Esophagus muscularis mucosa (tissue), 4 donors: ENCODE measurements around the gene PCDH19. TPM values are rescaled to one million over a fixed set of nuclear protein-coding genes. Genes with fewer than 3 reads are reported as not detected.

ENCODE experiments used
- DNase-seq: peaks from one replicate; pipeline ENCODE4 v3.0.0-alpha.2; 2017; ENCODE audit errors: extremely low spot score
- H3K27ac ChIP-seq, 4 donors: fragments of 200-600 bp; sonication (generic); replicated peaks in 1 of 4; 1 replicate in 3 of 4; 2 replicates in 1 of 4; pipeline ENCODE4 v1.5.1; 2016 to 2019; ENCODE audit warnings: mild to moderate bottlenecking in 1 of 4
- H3K27me3 ChIP-seq, 4 donors: fragments of 200-600 bp; sonication (generic); one replicate each; pipeline versions ENCODE4 v1.5.1 to v1.6.0; 2016 to 2019
- H3K36me3 ChIP-seq, 4 donors: fragments of 200-600 bp; sonication (generic); one replicate each; pipeline ENCODE4 v1.5.1; 2016 to 2019
- H3K4me1 ChIP-seq, 4 donors: fragments of 200-600 bp; sonication (generic); one replicate each; pipeline ENCODE4 v1.5.1; 2016 to 2019
- H3K4me3 ChIP-seq, 4 donors: fragments of 200-600 bp; sonication (generic); 1 replicate in 2 of 4; 2 replicates in 2 of 4; pipeline ENCODE4 v1.5.1; 2016 to 2019; ENCODE audit warnings: mild to moderate bottlenecking in 4 of 4, moderate library complexity in 1 of 4
- H3K9me3 ChIP-seq, 4 donors: fragments of 200-600 bp; sonication (generic); 1 replicate in 3 of 4; 2 replicates in 1 of 4; pipeline ENCODE4 v1.5.1; 2016 to 2019
- EP300 ChIP-seq: sonication (generic); formaldehyde crosslinking; IDR thresholded peaks from one replicate; pipeline ENCODE4 v1.6.1; 2017; ENCODE audit warnings: antibody characterized with exemption
- POLR2A ChIP-seq: fragments of 450-650 bp; IDR thresholded peaks from one replicate; pipeline ENCODE4 v1.6.1; 2017; ENCODE audit warnings: antibody characterized with exemption, moderate library complexity, mild to moderate bottlenecking, low read depth
- POLR2AphosphoS5 ChIP-seq, 2 donors: sonication (generic); formaldehyde crosslinking; IDR thresholded peaks; one replicate each; pipeline ENCODE4 v1.6.1; 2017; ENCODE audit warnings: antibody characterized with exemption in 2 of 2
- WGBS: methylation state at CpG from one replicate; pipeline ENCODE4 v1.1.5; 2018; 5-methylcytosine and 5-hydroxymethylcytosine counted together
- intact Hi-C: fragments of 100-400 bp; cut with DNase I; formaldehyde crosslinking; loops from one replicate; pipeline ENCODE4 v1.15.1; 2023
- total RNA-seq, 4 donors: library from RNA; depleted of rRNA; stranded (reverse); fragments of >200 nt; gene quantifications; one replicate each; pipeline versions ENCODE4 v1.1.0 to v1.2.1, GENCODE V29; 2016
- TF ChIP-seq, protein P1 (sequence below), 3 experiments: fragments of 200-600 bp in 2 of 3; fragments of 450-650 bp in 1 of 3; sonication (generic) in 2 of 3; IDR thresholded peaks; one replicate each; pipeline ENCODE4 v1.5.1; 2017 to 2019; ENCODE audit warnings: antibody characterized with exemption in 3 of 3, mild to moderate bottlenecking in 2 of 3, moderate library complexity in 1 of 3

The PCDH19 gene
- total RNA-seq, 4 donors from 2014 or later = 1.2 to 3.8 (median 2.2) TPM

DNA sequence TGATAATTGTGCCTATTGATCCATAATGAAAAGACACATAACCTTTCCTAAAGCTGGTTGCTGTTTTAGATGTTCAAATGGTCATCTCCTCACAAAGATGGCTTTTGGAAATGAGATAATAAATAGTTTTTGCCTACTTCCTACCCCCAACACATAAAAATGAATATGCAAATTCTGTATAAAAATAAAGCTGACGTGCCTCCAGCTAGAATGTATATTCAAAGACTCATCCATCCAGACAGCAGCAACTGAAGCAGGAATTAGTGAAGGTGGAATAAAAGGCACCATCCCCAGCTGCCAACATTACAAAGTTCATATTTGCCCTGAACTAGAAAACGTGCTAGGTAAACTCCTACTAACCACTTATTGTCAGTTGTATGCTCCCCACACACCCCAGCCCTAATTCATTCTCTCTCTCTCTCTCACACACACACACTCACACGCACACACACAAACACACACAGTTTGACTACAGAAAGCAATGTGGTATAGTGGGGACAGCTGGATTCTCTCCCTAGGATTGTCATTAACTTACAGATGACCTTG lies 53.6 kb downstream of the PCDH19 start:
- Histone ChIP-seq H3K36me3 (no peaks in the 10 kb centered on the region), H3K4me3 (no peak overlapping the region), H3K9me3 (no peaks in the 10 kb centered on the region), H3K4me1 (no peaks in the 10 kb centered on the region), H3K27me3 (no peaks in the 10 kb centered on the region), H3K27ac (no peak overlapping the region)
- DNase-seq = no peak
- TF ChIP-seq, protein P1, sequence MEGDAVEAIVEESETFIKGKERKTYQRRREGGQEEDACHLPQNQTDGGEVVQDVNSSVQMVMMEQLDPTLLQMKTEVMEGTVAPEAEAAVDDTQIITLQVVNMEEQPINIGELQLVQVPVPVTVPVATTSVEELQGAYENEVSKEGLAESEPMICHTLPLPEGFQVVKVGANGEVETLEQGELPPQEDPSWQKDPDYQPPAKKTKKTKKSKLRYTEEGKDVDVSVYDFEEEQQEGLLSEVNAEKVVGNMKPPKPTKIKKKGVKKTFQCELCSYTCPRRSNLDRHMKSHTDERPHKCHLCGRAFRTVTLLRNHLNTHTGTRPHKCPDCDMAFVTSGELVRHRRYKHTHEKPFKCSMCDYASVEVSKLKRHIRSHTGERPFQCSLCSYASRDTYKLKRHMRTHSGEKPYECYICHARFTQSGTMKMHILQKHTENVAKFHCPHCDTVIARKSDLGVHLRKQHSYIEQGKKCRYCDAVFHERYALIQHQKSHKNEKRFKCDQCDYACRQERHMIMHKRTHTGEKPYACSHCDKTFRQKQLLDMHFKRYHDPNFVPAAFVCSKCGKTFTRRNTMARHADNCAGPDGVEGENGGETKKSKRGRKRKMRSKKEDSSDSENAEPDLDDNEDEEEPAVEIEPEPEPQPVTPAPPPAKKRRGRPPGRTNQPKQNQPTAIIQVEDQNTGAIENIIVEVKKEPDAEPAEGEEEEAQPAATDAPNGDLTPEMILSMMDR (IDR thresholded peaks at IDR 0.05) = no peak
- TF ChIP-seq EP300 (no peak), POLR2A (no peak), POLR2AphosphoS5 (IDR thresholded peaks at IDR 0.05) (no peak)
- WGBS = 53% methylated on average over 3 of the region's 3 CpGs
- intact Hi-C loops = no loop called here

DNA sequence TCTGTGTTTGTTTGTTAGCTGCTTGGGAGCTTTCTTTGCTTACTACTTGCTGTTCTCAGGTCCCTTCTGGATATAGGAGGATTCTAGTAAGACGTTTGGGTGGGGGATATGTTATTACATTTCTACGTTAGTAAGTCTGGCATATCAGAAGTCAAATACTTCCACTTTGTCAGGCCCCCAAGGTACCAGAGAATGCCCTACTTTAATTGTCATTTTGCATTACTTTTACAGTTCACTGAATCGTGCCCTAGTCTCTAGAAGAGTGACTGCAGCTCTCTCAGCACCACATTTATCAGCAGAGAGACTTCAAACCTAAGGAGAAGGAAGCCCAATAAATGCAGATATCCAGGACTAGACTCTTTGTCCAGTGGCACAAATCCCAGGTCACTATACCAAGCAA lies 54.4 kb downstream of the PCDH19 start:
- Histone ChIP-seq H3K9me3 (no peaks in the 10 kb centered on the region), H3K4me3 (no peak overlapping the region), H3K4me1 (no peaks in the 10 kb centered on the region), H3K36me3 (no peaks in the 10 kb centered on the region), H3K27me3 (no peaks in the 10 kb centered on the region), H3K27ac (no peak overlapping the region)
- TF ChIP-seq POLR2A (no peak), POLR2AphosphoS5 (IDR thresholded peaks at IDR 0.05) (no peak), EP300 (no peak)
- TF ChIP-seq, protein P1 (IDR thresholded peaks at IDR 0.05) = no peak
- intact Hi-C loops = no loop called here
- WGBS = 62% methylated on average over 3 of the region's 3 CpGs
- DNase-seq = no peak

DNA sequence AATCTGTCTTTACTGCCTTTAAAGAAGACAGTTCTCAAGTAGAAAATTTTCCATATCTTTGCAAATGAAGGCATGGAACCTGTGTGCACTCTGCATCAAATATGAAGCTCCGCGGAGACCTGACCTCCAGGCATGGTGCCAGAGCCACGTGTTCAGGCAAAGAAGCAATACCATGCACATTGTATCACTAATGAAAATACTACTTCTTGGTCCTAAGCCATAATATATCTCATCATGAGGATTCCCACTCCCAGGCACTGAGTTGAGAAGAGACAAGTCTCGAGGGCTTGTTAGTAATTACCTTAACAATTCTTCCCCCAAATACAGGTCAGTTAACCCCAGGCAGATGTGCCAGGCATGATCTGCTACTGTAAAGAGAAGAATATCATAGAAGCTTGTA lies 56.7 kb downstream of the PCDH19 start:
- no peaks in the 10 kb centered on the region for H3K4me1 ChIP-seq
- 41% methylated on average over 4 of the region's 4 CpGs for WGBS
- H3K4me3 ChIP-seq = no peak overlapping the region
- intact Hi-C loops = no loop called here
- DNase-seq = no peak
- H3K9me3 ChIP-seq = no peaks in the 10 kb centered on the region
- H3K27me3 ChIP-seq = no peaks in the 10 kb centered on the region
- TF ChIP-seq, protein P1 (IDR thresholded peaks at IDR 0.05) = no peak
- no peak for TF ChIP-seq POLR2A
- no peak for TF ChIP-seq POLR2AphosphoS5 (IDR thresholded peaks at IDR 0.05)
- no peak for TF ChIP-seq EP300
- H3K36me3 ChIP-seq = no peaks in the 10 kb centered on the region
- H3K27ac ChIP-seq = no peak overlapping the region

DNA sequence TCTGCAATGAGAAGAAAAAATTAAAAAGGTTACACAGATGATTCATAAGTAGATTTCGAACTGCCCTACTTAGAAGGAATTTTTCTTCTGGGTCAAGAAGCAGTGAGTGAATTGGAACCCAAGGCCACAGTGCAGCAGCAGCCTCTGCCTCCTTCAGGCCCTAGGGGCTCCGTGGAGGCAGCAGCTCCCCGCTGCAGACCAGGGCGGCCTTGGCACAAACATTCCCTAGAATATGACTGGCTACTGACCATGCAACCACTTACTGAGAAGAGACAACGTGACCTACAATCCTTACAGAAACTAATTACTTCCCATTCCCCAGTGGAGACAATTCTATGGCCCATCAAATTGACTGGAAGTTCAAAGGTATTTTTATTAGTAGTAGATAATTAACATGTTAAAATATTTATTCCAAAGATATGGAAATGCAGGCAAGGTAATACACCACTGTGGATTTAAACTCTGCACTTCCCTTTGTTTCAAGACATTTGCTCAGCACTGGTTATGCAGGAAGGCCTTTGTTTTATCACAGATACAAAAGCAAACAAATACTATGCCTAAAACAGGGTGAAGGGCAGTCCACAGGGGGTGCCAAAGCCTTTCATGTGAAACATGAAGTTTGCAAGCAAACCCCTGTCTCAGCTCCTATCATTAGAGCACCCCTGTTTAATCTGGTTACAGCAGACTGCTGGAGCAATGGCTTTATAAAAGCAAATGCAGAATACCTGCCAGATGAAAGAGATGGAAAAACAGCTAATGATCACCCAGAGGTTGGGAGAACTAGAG lies 59.2 kb downstream of the PCDH19 start:
- DNase-seq = no peak
- TF ChIP-seq POLR2A (no peak), EP300 (no peak), POLR2AphosphoS5 (IDR thresholded peaks at IDR 0.05) (no peak)
- TF ChIP-seq, protein P1 (IDR thresholded peaks at IDR 0.05) = no peak
- 40% methylated on average over 5 of the region's 5 CpGs for WGBS
- intact Hi-C loops = no loop called here
- H3K27me3 ChIP-seq = no peaks in the 10 kb centered on the region
- no peaks in the 10 kb centered on the region for H3K36me3 ChIP-seq
- H3K4me1 ChIP-seq = no peaks in the 10 kb centered on the region
- no peak overlapping the region for H3K27ac ChIP-seq
- no peak overlapping the region for H3K4me3 ChIP-seq
- H3K9me3 ChIP-seq = no peaks in the 10 kb centered on the region
